ENCODE measurements around the gene OXSR1.

The OXSR1 gene

DNA sequence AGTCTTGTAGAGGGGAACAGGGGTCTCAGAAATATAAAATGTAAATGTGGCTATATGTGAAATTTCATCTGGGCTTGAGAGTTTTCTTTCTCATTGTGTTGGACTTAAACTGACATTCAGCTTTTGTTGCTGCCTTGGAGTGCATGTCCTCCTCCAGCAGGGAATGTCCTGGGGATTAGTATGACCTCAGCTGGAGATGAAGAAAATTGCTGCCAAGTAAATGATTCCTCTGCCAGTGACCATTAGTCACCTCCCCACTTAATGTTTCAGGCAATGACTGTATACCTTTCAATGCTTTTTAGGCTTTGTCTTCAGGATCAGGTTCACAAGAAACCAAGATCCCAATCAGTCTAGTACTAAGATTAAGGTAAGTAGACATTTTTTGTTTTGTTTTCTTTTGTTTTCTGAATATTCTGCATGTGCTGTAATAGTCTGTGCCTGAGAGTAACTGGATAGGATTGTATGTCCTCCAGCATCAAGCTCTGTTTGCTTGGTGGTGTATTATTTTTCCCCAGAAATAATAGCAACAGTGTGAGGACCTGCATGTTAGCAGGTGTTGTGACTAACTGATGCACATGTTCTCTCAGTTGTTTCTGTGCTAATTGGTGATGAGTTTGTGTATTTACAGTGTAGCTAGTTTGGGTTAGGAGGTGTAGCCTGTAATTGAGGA, 82.2 kb downstream of the OXSR1 start:
- in situ Hi-C loops (cut with HindIII; ENCODE audit: low pct_unique_long_range_greater_than_20kb, low sequenced_read_pairs), result no loop called here
- TF ChIP-seq JUND (IDR thresholded peaks at IDR 0.05; ENCODE audit: low read depth), result no peak
- peak; percentile 54 to 66 for DNase-seq (ENCODE audit: low read depth in 1 of 2, low spot score in 1 of 2)

GRCh38 chr3:38250198-38250597, 84.9 kb downstream of the OXSR1 start:
- no peak for TF ChIP-seq JUND (IDR thresholded peaks at IDR 0.05; ENCODE audit: low read depth)
- DNase-seq (ENCODE audit: low read depth in 1 of 2, low spot score in 1 of 2), result no peak
- in situ Hi-C loops (cut with HindIII; ENCODE audit: low pct_unique_long_range_greater_than_20kb, low sequenced_read_pairs), result no loop called here

DNA sequence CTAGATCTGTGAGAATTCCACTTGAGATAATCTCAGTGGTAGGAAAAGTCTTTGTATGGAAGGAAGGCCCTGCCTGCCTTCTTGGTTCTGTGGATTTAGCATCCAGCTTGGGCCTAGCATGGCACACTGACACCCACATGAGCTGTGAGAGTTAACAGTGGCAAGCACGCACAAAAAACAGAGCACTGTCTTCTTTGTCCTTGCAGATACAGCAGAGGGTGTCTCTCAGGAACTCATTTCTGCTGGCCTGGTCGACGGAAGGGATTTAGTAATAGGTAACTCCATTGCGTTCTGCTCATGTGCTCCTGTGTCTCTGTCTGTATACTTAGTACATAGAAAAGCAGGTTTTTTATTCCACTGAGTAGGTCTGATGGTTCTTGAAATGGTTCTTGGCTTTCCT, 85.9 kb downstream of the OXSR1 start:
- TF ChIP-seq JUND (IDR thresholded peaks at IDR 0.05; ENCODE audit: low read depth), result no peak
- DNase-seq (ENCODE audit: low read depth in 1 of 2, low spot score in 1 of 2), result no peak
- in situ Hi-C loops (cut with HindIII; ENCODE audit: low pct_unique_long_range_greater_than_20kb, low sequenced_read_pairs), result no loop called here

DNA sequence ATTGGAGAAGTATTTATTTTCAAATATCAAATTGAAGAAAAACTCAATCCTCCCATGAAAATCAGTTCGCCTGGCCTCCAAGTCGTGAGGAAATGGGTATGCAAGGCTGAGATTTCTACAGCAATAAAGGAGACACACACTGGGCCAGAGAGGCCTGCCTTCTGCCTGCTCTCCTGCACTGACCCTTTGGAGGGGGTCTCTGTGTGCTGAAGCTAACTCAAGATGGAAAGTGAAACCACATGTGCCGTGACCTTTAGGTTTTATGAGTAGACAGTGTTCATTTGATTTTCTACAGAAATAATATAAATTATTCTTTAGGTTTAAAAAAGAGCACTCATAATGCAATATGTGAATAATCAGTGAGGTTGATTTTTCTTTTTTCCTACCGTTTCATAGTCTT, 88.4 kb downstream of the OXSR1 start:
- no peak for TF ChIP-seq JUND (IDR thresholded peaks at IDR 0.05; ENCODE audit: low read depth)
- in situ Hi-C loops (cut with HindIII; ENCODE audit: low pct_unique_long_range_greater_than_20kb, low sequenced_read_pairs), result no loop called here
- no peak for DNase-seq (ENCODE audit: low read depth in 1 of 2, low spot score in 1 of 2)

DNA sequence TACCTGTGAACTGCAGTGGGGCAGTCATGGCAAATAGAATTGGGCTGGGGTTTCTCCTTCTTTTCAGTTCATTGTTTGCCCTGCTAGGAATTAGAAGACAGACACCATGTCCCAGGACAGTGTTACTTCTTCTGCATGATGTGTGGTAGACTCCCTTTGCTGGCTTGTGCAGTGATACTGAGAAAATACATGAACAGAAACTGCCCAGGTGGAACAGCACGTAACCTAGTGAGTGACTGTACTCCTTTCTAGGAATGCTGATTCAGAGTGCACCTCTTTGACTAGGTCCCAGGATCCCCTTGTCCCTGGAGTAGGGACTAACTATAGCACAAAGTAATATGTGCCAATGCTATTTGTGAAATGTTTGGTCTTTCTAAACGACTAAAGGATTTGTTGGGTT, 89.5 kb downstream of the OXSR1 start:
- in situ Hi-C loops (cut with HindIII; ENCODE audit: low pct_unique_long_range_greater_than_20kb, low sequenced_read_pairs), result no loop called here
- no peak for TF ChIP-seq JUND (IDR thresholded peaks at IDR 0.05; ENCODE audit: low read depth)
- DNase-seq (ENCODE audit: low read depth in 1 of 2, low spot score in 1 of 2), result no peak

- in situ Hi-C loops (cut with HindIII; ENCODE audit: low pct_unique_long_range_greater_than_20kb, low sequenced_read_pairs), result no loop called here
- TF ChIP-seq JUND (IDR thresholded peaks at IDR 0.05; ENCODE audit: low read depth), result no peak
- DNase-seq (ENCODE audit: low read depth in 1 of 2, low spot score in 1 of 2), result no peak
These were observed 90.3 kb downstream of the OXSR1 start for GRCh38 chr3:38255627-38256026.

GRCh38 chr3:38257583-38257982, 92.2 kb downstream of the OXSR1 start:
- no peak for TF ChIP-seq JUND (IDR thresholded peaks at IDR 0.05; ENCODE audit: low read depth)
- no peak for DNase-seq (ENCODE audit: low read depth in 1 of 2, low spot score in 1 of 2)
- in situ Hi-C loops (cut with HindIII; ENCODE audit: low pct_unique_long_range_greater_than_20kb, low sequenced_read_pairs), result no loop called here

DNA sequence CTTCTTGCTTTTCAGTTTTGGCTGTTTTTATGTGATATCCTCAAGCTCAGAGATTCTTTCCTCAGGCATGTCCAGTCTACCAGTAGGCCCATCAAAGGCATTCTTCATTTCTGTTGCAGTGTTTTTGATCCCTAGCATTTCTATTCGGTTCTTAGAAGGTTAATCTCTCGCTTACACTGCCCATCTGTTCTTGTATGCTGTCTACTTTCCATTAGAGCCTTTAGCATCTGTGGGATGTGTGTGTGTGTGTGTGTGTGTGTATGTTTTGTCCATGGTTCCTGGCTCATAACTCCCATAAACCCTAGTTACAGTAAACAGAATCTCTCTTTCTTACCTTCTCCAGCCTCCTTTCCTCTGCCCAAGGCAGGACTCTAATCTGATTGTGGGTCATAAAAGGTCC, 95.1 kb downstream of the OXSR1 start:
- DNase-seq (ENCODE audit: low read depth in 1 of 2, low spot score in 1 of 2), result no peak
- in situ Hi-C loops (cut with HindIII; ENCODE audit: low pct_unique_long_range_greater_than_20kb, low sequenced_read_pairs), result no loop called here
- no peak for TF ChIP-seq JUND (IDR thresholded peaks at IDR 0.05; ENCODE audit: low read depth)

DNA sequence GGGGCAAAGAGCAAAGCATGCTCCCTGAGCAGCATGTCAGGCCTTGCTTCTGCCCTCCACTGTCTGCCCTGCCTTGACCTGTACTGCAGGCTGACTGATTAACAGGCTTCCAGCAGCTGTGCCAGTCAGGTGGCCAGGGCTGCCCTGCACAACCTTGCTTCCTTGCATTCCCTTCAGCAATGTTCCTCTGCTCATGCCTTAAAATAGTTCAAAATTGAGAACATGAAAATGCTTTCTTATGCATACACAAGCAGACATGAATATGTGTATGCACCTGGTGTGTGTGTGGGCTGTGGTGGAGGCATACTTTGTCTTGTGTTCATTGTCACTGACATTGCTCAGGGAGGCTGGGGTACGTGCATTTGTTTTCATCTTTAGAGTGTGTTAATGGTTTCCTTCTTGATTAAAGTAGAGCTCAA, 99.0 kb downstream of the OXSR1 start:
- no peak for DNase-seq (ENCODE audit: low read depth in 1 of 2, low spot score in 1 of 2)
- no peak for TF ChIP-seq JUND (IDR thresholded peaks at IDR 0.05; ENCODE audit: low read depth)
- in situ Hi-C loops (cut with HindIII; ENCODE audit: low pct_unique_long_range_greater_than_20kb, low sequenced_read_pairs), result no loop called here

- TF ChIP-seq JUND (IDR thresholded peaks at IDR 0.05; ENCODE audit: low read depth), result no peak
- no peak for DNase-seq (ENCODE audit: low read depth in 1 of 2, low spot score in 1 of 2)
- in situ Hi-C loops (cut with HindIII; ENCODE audit: low pct_unique_long_range_greater_than_20kb, low sequenced_read_pairs), result no loop called here
These were observed 99.4 kb downstream of the OXSR1 start for GRCh38 chr3:38264779-38265178.

DNA sequence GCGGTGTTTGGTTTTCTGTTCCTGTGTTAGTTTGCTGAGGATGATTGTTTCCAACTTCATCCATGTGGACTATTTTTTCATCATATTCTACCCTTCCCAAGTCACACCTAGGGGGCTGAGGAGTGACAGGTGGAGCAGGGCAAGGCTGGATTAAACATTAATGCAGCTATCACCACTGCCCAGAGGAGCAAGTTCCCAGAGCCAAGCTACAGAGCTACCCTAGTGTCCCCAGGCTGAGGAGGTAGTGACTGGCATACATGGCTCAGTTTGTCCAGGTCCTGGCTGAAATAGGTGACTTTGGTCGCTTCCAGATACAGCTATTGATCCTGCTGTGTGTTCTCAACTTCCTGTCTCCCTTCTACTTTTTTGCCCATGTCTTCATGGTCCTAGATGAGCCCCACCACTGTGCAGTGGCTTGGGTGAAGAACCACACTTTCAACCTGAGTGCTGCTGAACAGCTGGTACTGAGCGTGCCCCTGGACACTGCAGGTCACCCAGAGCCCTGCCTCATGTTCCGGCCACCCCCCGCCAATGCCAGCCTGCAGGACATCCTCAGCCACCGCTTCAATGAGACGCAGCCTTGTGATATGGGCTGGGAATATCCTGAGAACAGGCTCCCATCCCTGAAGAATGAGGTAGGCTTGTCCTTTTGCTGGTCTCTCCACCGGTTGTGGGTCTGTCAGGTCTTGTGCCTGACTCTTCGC, 100.4 kb downstream of the OXSR1 start, which contains the start of gene SLC22A13:
Gene SLC22A13 (plus strand): TSS at position 209 of the 704 bp plus-strand sequence. CDS start 49 bp downstream, at position 258.
- no peak for DNase-seq (ENCODE audit: low read depth in 1 of 2, low spot score in 1 of 2)
- in situ Hi-C loops (cut with HindIII; ENCODE audit: low pct_unique_long_range_greater_than_20kb, low sequenced_read_pairs), result no loop called here
- TF ChIP-seq JUND (IDR thresholded peaks at IDR 0.05; ENCODE audit: low read depth), result no peak

- DNase-seq (ENCODE audit: low read depth in 1 of 2, low spot score in 1 of 2), result no peak
- TF ChIP-seq JUND (IDR thresholded peaks at IDR 0.05; ENCODE audit: low read depth), result no peak
- in situ Hi-C loops (cut with HindIII; ENCODE audit: low pct_unique_long_range_greater_than_20kb, low sequenced_read_pairs), result no loop called here
These were observed 101.5 kb downstream of the OXSR1 start for GRCh38 chr3:38266810-38267209.

- in situ Hi-C loops (cut with HindIII; ENCODE audit: low pct_unique_long_range_greater_than_20kb, low sequenced_read_pairs), result no loop called here
- TF ChIP-seq JUND (IDR thresholded peaks at IDR 0.05; ENCODE audit: low read depth), result no peak
- DNase-seq (ENCODE audit: low read depth in 1 of 2, low spot score in 1 of 2), result no peak
These were observed 102.3 kb downstream of the OXSR1 start for GRCh38 chr3:38267662-38268061.
